ENCODE measurements around the gene HDGF. TPM values are rescaled to one million over a fixed set of nuclear protein-coding genes. Genes with fewer than 3 reads are reported as not detected.

Gene HDGF
- total and polyA plus RNA-seq, 11 donors, result 87.7 to 240 (median 147) TPM

GRCh38 chr1:156709757-156710489, 41.6 kb downstream of the HDGF start:
- Histone ChIP-seq H3K27me3 (peaks cover 0 to 17% (median 2%) of the 10 kb centered on the region in 9 donors), H3K4me1 (peaks cover 0 to 47% (median 32%) of the 10 kb centered on the region in 12 donors), H3K4me3 (no peak overlapping the region), H3K36me3 (no peaks in the 10 kb centered on the region), H3K9me3 (no peaks in the 10 kb centered on the region), H3K27ac (peak overlapping the region in 5 of 12 donors; percentile 2 to 84 (median 52))
- ATAC-seq, result peak; percentile 56 to 85 (median 68)
- WGBS, 4 donors, result 37 to 49% (median 39%) methylated on average over 5 to 11 of the region's 11 CpGs
- peak; percentile 4 to 81 (median 65) for DNase-seq
- TF ChIP-seq POLR2A (IDR thresholded peaks at IDR 0.05) (no peak), CTCF (IDR thresholded peaks at IDR 0.05) (no peak)
- intact Hi-C loops (cut with DNase I), result no loop called here

- WGBS, 4 donors, result 84 to 90% (median 89%) methylated on average over 4 of the region's 4 CpGs
- intact Hi-C loops (cut with DNase I), result no loop called here
- peak overlapping the region in 3 of 12 donors; percentile 47 to 84 (median 83) for H3K27ac ChIP-seq
- TF ChIP-seq POLR2A (IDR thresholded peaks at IDR 0.05), result no peak
- TF ChIP-seq CTCF (IDR thresholded peaks at IDR 0.05), result no peak
- DNase-seq (no peak), ATAC-seq (no peak)
- H3K27me3 ChIP-seq, result peaks cover 0 to 26% (median 10%) of the 10 kb centered on the region in 9 donors
- peaks cover 0 to 55% (median 36%) of the 10 kb centered on the region in 12 donors for H3K4me1 ChIP-seq
- H3K9me3 ChIP-seq, result no peaks in the 10 kb centered on the region
- H3K36me3 ChIP-seq, result no peaks in the 10 kb centered on the region
- H3K4me3 ChIP-seq, result no peak overlapping the region
Measured at GRCh38 chr1:156709031-156709430, 42.4 kb downstream of the HDGF start.

GRCh38 chr1:156708218-156708661, 43.2 kb downstream of the HDGF start:
- Histone ChIP-seq H3K4me3 (no peak overlapping the region), H3K27me3 (peaks cover 0 to 33% (median 18%) of the 10 kb centered on the region in 9 donors), H3K9me3 (no peaks in the 10 kb centered on the region), H3K27ac (peak overlapping the region in 7 of 12 donors; percentile 13 to 91 (median 81)), H3K36me3 (no peaks in the 10 kb centered on the region), H3K4me1 (peaks cover 0 to 57% (median 36%) of the 10 kb centered on the region in 12 donors)
- TF ChIP-seq CTCF (IDR thresholded peaks at IDR 0.05), result no peak
- no peak for TF ChIP-seq POLR2A (IDR thresholded peaks at IDR 0.05)
- ATAC-seq, result no peak
- WGBS, 4 donors, result 68 to 78% (median 74%) methylated on average over 4 of the region's 4 CpGs
- intact Hi-C loops (cut with DNase I), result no loop called here
- DNase-seq, result no peak

- WGBS, 4 donors, result 62 to 76% (median 67%) methylated on average over 6 to 8 of the region's 8 CpGs
- ATAC-seq, result no peak
- Histone ChIP-seq H3K4me1 (peaks cover 0 to 57% (median 36%) of the 10 kb centered on the region in 12 donors), H3K4me3 (no peak overlapping the region), H3K27me3 (peaks cover 0 to 36% (median 23%) of the 10 kb centered on the region in 9 donors), H3K27ac (peak overlapping the region in 9 of 12 donors; percentile 41 to 91 (median 77)), H3K36me3 (no peaks in the 10 kb centered on the region), H3K9me3 (no peaks in the 10 kb centered on the region)
- intact Hi-C loops (cut with DNase I), result no loop called here
- DNase-seq, result no peak
- no peak for TF ChIP-seq CTCF (IDR thresholded peaks at IDR 0.05)
- TF ChIP-seq POLR2A (IDR thresholded peaks at IDR 0.05), result no peak
Measured at GRCh38 chr1:156707417-156708217, 43.9 kb downstream of the HDGF start.
